ACC112 (cell line): ENCODE results near the gene SDK1.

Experiments used
- H2AFZ ChIP-seq: fragments of 200-600 bp; sonication (generic); one replicate; pipeline ENCODE4 v1.6.0; 2017; ENCODE audit warnings: antibody characterized with exemption, low read length; ENCODE audit not compliant: unreplicated experiment
- H3K27ac ChIP-seq: fragments of 200-600 bp; sonication (generic); 2 replicates; pipeline ENCODE4 v1.5.1; 2014; ENCODE audit warnings: low read depth, mild to moderate bottlenecking, antibody characterized with exemption, low read length, moderate library complexity
- H3K27me3 ChIP-seq: fragments of 200-600 bp; sonication (generic); 2 replicates; pipeline ENCODE4 v1.6.1; 2014; ENCODE audit warnings: mild to moderate bottlenecking, antibody characterized with exemption, low read length, moderate library complexity, mixed read lengths; ENCODE audit not compliant: insufficient read depth
- H3K36me3 ChIP-seq: fragments of 200-600 bp; sonication (generic); 2 replicates; pipeline ENCODE4 v1.6.1; 2016; ENCODE audit warnings: mild to moderate bottlenecking, antibody characterized with exemption, low read length, moderate library complexity, mixed read lengths; ENCODE audit not compliant: insufficient read depth
- H3K4me1 ChIP-seq: fragments of 200-600 bp; sonication (generic); one replicate; pipeline ENCODE4 v1.6.1; 2016; ENCODE audit warnings: low read length, mixed read lengths; ENCODE audit not compliant: insufficient read depth, unreplicated experiment, control insufficient read depth
- H3K4me3 ChIP-seq: fragments of 200-600 bp; sonication (generic); 2 replicates; pipeline ENCODE4 v1.5.1; 2014; ENCODE audit warnings: mild to moderate bottlenecking, low read depth, low read length
- H3K79me2 ChIP-seq: fragments of 200-600 bp; sonication (generic); one replicate; pipeline ENCODE4 v1.6.0; 2016; ENCODE audit warnings: low read length; ENCODE audit not compliant: control insufficient read depth, unreplicated experiment, insufficient read depth

The SDK1 gene

GRCh38 chr7:3455806-3456595 is 154.9 kb downstream of the SDK1 start:
- Histone ChIP-seq H3K79me2 (no peaks in the 10 kb centered on the region), H3K27me3 (no peaks in the 10 kb centered on the region), H2AFZ (no peak overlapping the region), H3K4me3 (no peak overlapping the region), H3K4me1 (no peaks in the 10 kb centered on the region), H3K36me3 (no peaks in the 10 kb centered on the region), H3K27ac (no peak overlapping the region)

GRCh38 chr7:3459111-3459510 is 158.1 kb downstream of the SDK1 start:
- no peak overlapping the region for H2AFZ ChIP-seq
- no peak overlapping the region for H3K27ac ChIP-seq
- no peaks in the 10 kb centered on the region for H3K4me1 ChIP-seq
- no peak overlapping the region for H3K4me3 ChIP-seq
- H3K79me2 ChIP-seq, result no peaks in the 10 kb centered on the region
- no peaks in the 10 kb centered on the region for H3K27me3 ChIP-seq
- H3K36me3 ChIP-seq, result no peaks in the 10 kb centered on the region

- H2AFZ ChIP-seq, result no peak overlapping the region
- H3K36me3 ChIP-seq, result no peaks in the 10 kb centered on the region
- H3K79me2 ChIP-seq, result no peaks in the 10 kb centered on the region
- no peaks in the 10 kb centered on the region for H3K27me3 ChIP-seq
- H3K27ac ChIP-seq, result no peak overlapping the region
- H3K4me1 ChIP-seq, result no peaks in the 10 kb centered on the region
- no peak overlapping the region for H3K4me3 ChIP-seq
Observed at GRCh38 chr7:3461923-3462322, 160.9 kb downstream of the SDK1 start.

DNA sequence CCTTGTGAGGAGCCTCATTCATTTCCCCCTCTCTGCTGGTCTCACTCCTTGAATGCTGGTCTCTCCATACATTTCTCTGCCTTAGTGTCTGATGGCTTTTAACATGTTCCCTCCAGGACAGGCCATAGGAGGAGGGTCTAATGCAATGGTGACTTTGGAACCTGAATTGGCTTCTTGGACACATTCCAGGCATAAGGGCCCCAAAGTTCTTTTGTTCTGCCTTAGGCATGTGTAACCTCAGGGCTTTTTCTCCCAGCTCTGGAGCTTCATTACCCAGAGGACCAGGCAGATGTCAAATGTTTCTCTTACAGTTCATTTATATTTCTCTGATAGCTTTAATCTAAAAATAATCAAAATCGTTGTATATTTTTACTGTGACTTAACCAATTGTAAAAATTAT is 162.6 kb downstream of the SDK1 start:
- H3K27ac ChIP-seq, result no peak overlapping the region
- no peak overlapping the region for H2AFZ ChIP-seq
- no peaks in the 10 kb centered on the region for H3K4me1 ChIP-seq
- no peaks in the 10 kb centered on the region for H3K79me2 ChIP-seq
- H3K27me3 ChIP-seq, result no peaks in the 10 kb centered on the region
- no peaks in the 10 kb centered on the region for H3K36me3 ChIP-seq
- no peak overlapping the region for H3K4me3 ChIP-seq

DNA sequence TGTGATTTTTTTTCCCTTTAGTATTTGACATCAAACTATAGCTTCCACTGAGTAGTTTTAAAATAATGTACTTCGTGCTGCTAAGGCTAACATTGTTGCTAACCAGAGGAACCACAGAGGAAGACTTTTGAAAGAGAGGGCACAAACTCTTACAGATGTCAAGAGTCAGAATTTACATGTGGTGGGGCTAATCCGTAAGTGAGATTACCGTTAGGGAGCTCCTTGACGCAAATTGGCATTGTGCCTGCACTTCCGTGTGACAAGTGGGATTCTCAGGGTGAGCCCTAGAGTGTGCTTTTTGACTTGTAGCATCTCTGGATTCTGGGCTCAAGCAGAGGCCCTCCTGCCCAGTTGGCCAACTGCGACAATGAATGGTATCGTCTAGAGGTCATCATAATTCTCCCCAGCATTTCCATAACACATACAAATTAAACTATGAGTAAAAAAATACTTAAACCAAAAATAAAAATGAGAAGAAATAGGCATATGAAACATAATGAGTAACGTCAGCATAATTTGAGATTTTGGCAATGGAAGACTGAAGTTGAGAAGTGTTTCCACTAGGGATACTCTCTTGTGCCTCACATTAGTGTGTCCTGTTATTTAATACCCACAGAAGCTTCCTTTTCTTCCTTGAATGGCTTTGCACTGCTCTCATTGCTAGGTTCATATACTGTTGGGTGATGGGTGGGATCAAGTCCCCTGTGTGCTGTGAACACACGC is 164.0 kb downstream of the SDK1 start:
- Histone ChIP-seq H3K4me1 (no peaks in the 10 kb centered on the region), H2AFZ (no peak overlapping the region), H3K4me3 (no peak overlapping the region), H3K79me2 (no peaks in the 10 kb centered on the region), H3K27ac (no peak overlapping the region), H3K36me3 (no peaks in the 10 kb centered on the region), H3K27me3 (no peaks in the 10 kb centered on the region)

DNA sequence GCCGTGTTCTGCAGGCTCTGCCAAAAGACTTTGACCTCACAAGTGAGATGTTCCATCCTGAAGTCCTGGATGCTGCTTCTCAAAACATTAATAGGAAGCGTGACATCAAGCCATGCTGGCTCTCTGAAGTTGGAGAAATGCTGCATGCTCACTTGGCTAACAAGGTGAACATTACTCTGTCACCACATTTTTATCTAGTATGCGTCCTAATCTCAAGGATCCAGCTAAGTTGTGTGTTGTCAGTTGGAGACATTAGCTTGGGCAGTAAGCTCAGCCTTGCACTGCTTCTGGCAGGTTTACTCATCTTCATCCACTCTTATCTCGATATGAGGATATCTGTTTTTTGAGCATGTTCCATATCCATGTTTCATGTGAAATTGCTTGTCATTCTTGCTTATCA is 165.2 kb downstream of the SDK1 start:
- no peaks in the 10 kb centered on the region for H3K4me1 ChIP-seq
- H3K36me3 ChIP-seq, result no peaks in the 10 kb centered on the region
- no peaks in the 10 kb centered on the region for H3K79me2 ChIP-seq
- no peak overlapping the region for H3K27ac ChIP-seq
- no peak overlapping the region for H3K4me3 ChIP-seq
- H2AFZ ChIP-seq, result no peak overlapping the region
- H3K27me3 ChIP-seq, result no peaks in the 10 kb centered on the region

- Histone ChIP-seq H3K4me1 (no peaks in the 10 kb centered on the region), H3K27ac (no peak overlapping the region), H2AFZ (no peak overlapping the region), H3K36me3 (no peaks in the 10 kb centered on the region), H3K79me2 (no peaks in the 10 kb centered on the region), H3K27me3 (no peaks in the 10 kb centered on the region), H3K4me3 (no peak overlapping the region)
Observed at GRCh38 chr7:3469641-3470040, 168.6 kb downstream of the SDK1 start.

DNA sequence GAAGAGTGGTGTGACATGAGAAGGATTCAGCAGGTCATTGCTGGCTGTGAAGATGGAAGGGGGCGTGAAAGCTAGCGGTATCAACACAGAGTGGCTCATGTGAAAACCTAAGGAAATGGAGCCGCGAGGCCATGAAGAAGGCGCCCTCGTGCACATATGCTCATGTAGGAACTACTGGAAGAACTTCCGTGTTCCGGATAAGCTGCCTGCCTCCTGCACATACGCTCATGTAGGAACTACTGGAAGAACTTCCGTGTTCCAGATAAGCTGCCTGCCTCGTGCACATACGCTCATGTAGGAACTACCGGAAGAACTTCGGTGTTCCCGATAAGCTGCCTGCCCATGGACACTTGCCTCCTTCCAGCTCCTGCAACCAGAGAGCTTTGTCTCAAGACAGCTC is 179.1 kb downstream of the SDK1 start:
- no peaks in the 10 kb centered on the region for H3K79me2 ChIP-seq
- H3K4me1 ChIP-seq, result no peaks in the 10 kb centered on the region
- H3K27ac ChIP-seq, result no peak overlapping the region
- H3K27me3 ChIP-seq, result no peaks in the 10 kb centered on the region
- no peak overlapping the region for H3K4me3 ChIP-seq
- no peak overlapping the region for H2AFZ ChIP-seq
- no peaks in the 10 kb centered on the region for H3K36me3 ChIP-seq

DNA sequence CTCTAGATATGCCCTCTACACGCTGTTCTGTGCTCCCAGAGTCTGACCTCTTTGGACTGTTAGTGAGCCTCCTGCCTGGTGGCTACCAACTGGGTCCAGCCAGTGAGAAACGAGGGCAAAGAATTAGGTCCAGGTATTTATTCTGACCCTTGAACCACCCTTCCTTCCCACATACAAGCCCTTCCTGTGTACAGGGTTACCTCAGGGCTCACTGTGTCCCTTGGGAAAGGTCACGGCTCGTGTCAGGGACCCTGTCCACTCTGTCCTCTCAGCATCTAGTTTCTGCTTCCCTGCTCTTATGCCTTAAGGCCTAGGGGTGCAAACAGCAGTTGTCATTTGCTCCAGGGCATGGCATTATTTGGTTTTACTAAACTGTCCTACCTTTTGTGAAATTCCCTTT is 180.4 kb downstream of the SDK1 start:
- no peaks in the 10 kb centered on the region for H3K27me3 ChIP-seq
- no peak overlapping the region for H3K27ac ChIP-seq
- no peaks in the 10 kb centered on the region for H3K4me1 ChIP-seq
- H3K36me3 ChIP-seq, result no peaks in the 10 kb centered on the region
- no peak overlapping the region for H2AFZ ChIP-seq
- no peaks in the 10 kb centered on the region for H3K79me2 ChIP-seq
- no peak overlapping the region for H3K4me3 ChIP-seq

- Histone ChIP-seq H3K79me2 (no peaks in the 10 kb centered on the region), H3K4me3 (no peak overlapping the region), H3K36me3 (no peaks in the 10 kb centered on the region), H3K4me1 (no peaks in the 10 kb centered on the region), H3K27me3 (no peaks in the 10 kb centered on the region), H3K27ac (no peak overlapping the region), H2AFZ (no peak overlapping the region)
Observed at GRCh38 chr7:3482147-3482921, 181.3 kb downstream of the SDK1 start.
